GM12878 (cell line): ENCODE results near the gene EDC4. TPM values are rescaled to one million over a fixed set of nuclear protein-coding genes. Genes with fewer than 3 reads are reported as not detected.

Source experiments
- ATAC-seq: fragments of 200-7000 bp; cut with Tn5 transposase; 3 replicates; pipeline ENCODE4 v1.9.1; 2020; ENCODE audit warnings: mild to moderate bottlenecking, moderate library complexity
- BruUV-seq: library from RNA; stranded (reverse); fragments of 400-500 nt; replicated peaks from 2 replicates; lab custom pipeline; 2021; lab: Mats Ljungman, UMichigan
- CTCF ChIA-PET: fragments of 300-600 bp; sonication (Branson Sonifier 250); formaldehyde crosslinking; extraction: SDS; loops from one replicate; lab custom pipeline; 2021; ENCODE audit warnings: inconsistent platforms; lab: Yijun Ruan, JAX
- POLR2A ChIA-PET: fragments of 350-600 bp; formaldehyde crosslinking; extraction: SDS; loops from one replicate; lab custom pipeline; 2021; ENCODE audit warnings: inconsistent platforms; lab: Charles Lee
- RAD21 ChIA-PET: fragments of 300-600 bp; sonication (Branson Sonifier 250); formaldehyde crosslinking; loops from one replicate; lab custom pipeline; 2023; ENCODE audit warnings: antibody characterized with exemption; ENCODE audit not compliant: unreplicated experiment; lab: Charles Lee
- SMC1A ChIA-PET: fragments of 300-600 bp; sonication (Branson Sonifier 250); formaldehyde crosslinking; loops from one replicate; lab custom pipeline; 2023; ENCODE audit not compliant: unreplicated experiment, uncharacterized antibody; lab: Charles Lee
- DNase-seq: peaks from one replicate; pipeline ENCODE4 v3.0.0-alpha.2; 2011; ENCODE audit warnings: low read depth, low spot score
- FAIRE-seq: peaks from 3 replicates; lab custom pipeline; 2011; peaks lifted over from hg19 to GRCh38; lab: Jason Lieb, UNC
- H2AFZ ChIP-seq: 2 replicates; pipeline ENCODE4 v1.6.0; 2011; ENCODE audit warnings: low read depth, low read length, control low read depth; ENCODE audit not compliant: control insufficient read depth
- H3K27ac ChIP-seq: 2 replicates; pipeline ENCODE4 v1.5.1; 2011; ENCODE audit warnings: control low read depth; ENCODE audit not compliant: control insufficient read depth, insufficient read depth
- H3K27me3 ChIP-seq, 2 experiments: replicated peaks in 1 of 2; 2 replicates each; pipeline versions ENCODE4 v1.6.0 to v1.6.1; 2011; ENCODE audit warnings: low read length in 1 of 2; ENCODE audit not compliant: control insufficient read depth in 2 of 2, insufficient read depth in 2 of 2
- H3K36me3 ChIP-seq, 2 experiments: 2 replicates each; pipeline ENCODE4 v1.5.1; 2011; ENCODE audit warnings: low read length in 1 of 2; ENCODE audit not compliant: control insufficient read depth in 2 of 2, insufficient read depth in 2 of 2
- H3K4me1 ChIP-seq: 2 replicates; pipeline ENCODE4 v1.6.1; 2011; ENCODE audit warnings: mild to moderate bottlenecking, low read length, moderate library complexity, mixed read lengths; ENCODE audit not compliant: control insufficient read depth, insufficient read depth
- H3K4me2 ChIP-seq: 2 replicates; pipeline ENCODE4 v1.6.0; 2011; ENCODE audit warnings: control low read depth; ENCODE audit not compliant: control insufficient read depth, insufficient read depth
- H3K4me3 ChIP-seq: fragments of 200-600 bp; sonication (generic); 2 replicates; pipeline ENCODE4 v1.5.1; 2016
- H3K79me2 ChIP-seq: 2 replicates; pipeline ENCODE4 v1.6.0; 2011; ENCODE audit warnings: low read length; ENCODE audit not compliant: control insufficient read depth, insufficient read depth
- H3K9ac ChIP-seq: 2 replicates; pipeline ENCODE4 v1.8.0; 2011; ENCODE audit warnings: low read length, control low read depth, mixed read lengths; ENCODE audit not compliant: control insufficient read depth, insufficient read depth
- H3K9me3 ChIP-seq: replicated peaks from 3 replicates; pipeline ENCODE4 v1.5.1; 2011; ENCODE audit warnings: mild to moderate bottlenecking, low read length; ENCODE audit not compliant: control insufficient read depth, insufficient read depth
- H4K20me1 ChIP-seq: 2 replicates; pipeline ENCODE4 v1.6.0; 2011; ENCODE audit not compliant: control insufficient read depth, insufficient read depth
- BCL3 ChIP-seq: IDR thresholded peaks from 2 replicates; pipeline ENCODE4 v1.6.1; 2011; ENCODE audit warnings: borderline replicate concordance, low read depth, mild to moderate bottlenecking, moderate library complexity, low read length; ENCODE audit not compliant: insufficient read depth, poor library complexity, severe bottlenecking
- BCLAF1 ChIP-seq: fragments of 450-650 bp; IDR thresholded peaks from 2 replicates; pipeline ENCODE4 v1.6.1; 2017; ENCODE audit warnings: antibody characterized with exemption, mild to moderate bottlenecking, moderate library complexity
- CUX1 ChIP-seq: IDR thresholded peaks from 2 replicates; pipeline ENCODE4 v1.6.1; 2012; ENCODE audit warnings: improper control_type of control experiment, low read depth, low read length; ENCODE audit not compliant: insufficient replicate concordance
- EGR1 ChIP-seq, 2 experiments: IDR thresholded peaks; 1 replicate in 1 of 2; 2 replicates in 1 of 2; pipeline ENCODE4 v1.6.1; 2011 to 2012; ENCODE audit warnings: low read depth in 2 of 2, low read length in 2 of 2, borderline replicate concordance in 1 of 2, mild to moderate bottlenecking in 1 of 2, moderate library complexity in 1 of 2
- HSF1 ChIP-seq: fragments of 150-350 bp; IDR thresholded peaks from 2 replicates; pipeline ENCODE4 v1.6.1; 2014; ENCODE audit warnings: mild to moderate bottlenecking, low read depth, low read length
- PKNOX1 ChIP-seq: fragments of 450-650 bp; IDR thresholded peaks from 2 replicates; pipeline ENCODE4 v1.6.1; 2016; ENCODE audit warnings: mild to moderate bottlenecking
- RAD51 ChIP-seq: fragments of 450-650 bp; IDR thresholded peaks from 2 replicates; pipeline ENCODE4 v1.6.1; 2016; ENCODE audit warnings: moderate library complexity, mild to moderate bottlenecking, inconsistent platforms
- SMC3 ChIP-seq: IDR thresholded peaks from 2 replicates; pipeline ENCODE4 v1.6.1; 2011; ENCODE audit warnings: low read length, improper control_type of control experiment, borderline replicate concordance
- ZNF622 ChIP-seq: fragments of 450-650 bp; IDR thresholded peaks from 2 replicates; pipeline ENCODE4 v1.6.1; 2017; ENCODE audit warnings: mild to moderate bottlenecking, inconsistent platforms
- WGBS: methylation state at CpG from one replicate; pipeline ENCODE4 v1.1.6; 2016; ENCODE audit warnings: low lambda C conversion rate; ENCODE audit not compliant: insufficient replicate concordance, insufficient coverage; ENCODE audit errors: missing lambda C conversion rate; 5-methylcytosine and 5-hydroxymethylcytosine counted together
- in situ Hi-C: fragments of 300-500 bp; cut with MboI; formaldehyde crosslinking; loops from 9 replicates; pipeline ENCODE4 v1.14.3; 2018; ENCODE audit warnings: mixed read lengths
- intact Hi-C: fragments of 100-400 bp; cut with micrococcal nuclease; formaldehyde crosslinking; loops from one replicate; pipeline ENCODE4 v1.14.2; 2022; ENCODE audit not compliant: unreplicated experiment
- polyA plus RNA-seq, 11 experiments: library from polyadenylated mRNA; depleted of rRNA in 4 of 11; unstranded in 6 of 11; stranded (reverse) in 5 of 11; fragments of >200 nt; fragmentation: Nextera tagmentation in 4 of 11; fragmentation: Illumina TruSeq in 1 of 11; extraction: Ambion mirVana in 4 of 11; extraction: Trizol in 1 of 11; gene quantifications; 1 replicate in 1 of 11; 2 replicates in 10 of 11; pipeline versions ENCODE4 v1.2.1 to v1.2.3, GENCODE V29; 2011 to 2016; ENCODE audit warnings: inconsistent platforms in 2 of 11, missing spikeins in 2 of 11, low read depth in 1 of 11
- total RNA-seq, 4 experiments: library from RNA; depleted of rRNA in 3 of 4; stranded (reverse); fragments of >200 nt in 3 of 4; fragmentation: Illumina TruSeq in 1 of 4; extraction: Trizol in 1 of 4; gene quantifications; 2 replicates each; pipeline versions ENCODE4 v1.2.1 to v1.2.3, GENCODE V29; 2013 to 2021

Gene EDC4
- total and polyA plus RNA-seq, 10 of the 15 experiments (the other 5 are each of a cell fraction or from before 2014, with no cell fraction given), result 1.2 to 86.0 (median 53.4) TPM

- POLR2A ChIA-PET, result interaction anchor here (0.6 to 1.7 kb wide), 3 partner anchors 29 to 89 kb away, joined by 4 to 5 read pairs (median 4); partner anchors contain the start of gene PSMB10
- no peak for FAIRE-seq
- no peak for TF ChIP-seq RAD51
- TF ChIP-seq ZNF622, result no peak
- no peak for TF ChIP-seq SMC3
- no peak for TF ChIP-seq CUX1
- no peak for TF ChIP-seq BCL3
- no peak for TF ChIP-seq PKNOX1
- TF ChIP-seq EGR1 (IDR thresholded peaks at IDR 0.05; ENCODE audit: borderline replicate concordance in 1 of 2, low read depth in 2 of 2, low read length in 2 of 2), result no peak
- no peak for TF ChIP-seq BCLAF1
- TF ChIP-seq HSF1, result no peak
Measured at GRCh38 chr16:67874372-67874771, 1.5 kb downstream of the EDC4 start.

More at GRCh38 chr16:67874372-67874771, 1.5 kb downstream of the EDC4 start:
- peaks cover 28% of the 10 kb centered on the region for H3K79me2 ChIP-seq
- no peaks in the 10 kb centered on the region for H3K9me3 ChIP-seq
- H3K27me3 ChIP-seq, result no peaks in the 10 kb centered on the region
- RAD21 ChIA-PET, result interaction anchor here (1.6 kb wide), 1 partner anchor 19 kb away, joined by 3 read pairs; the partner anchor contains the start of gene PSKH1
- WGBS, result 54% methylated on average over 3 of the region's 3 CpGs
- in situ Hi-C loops, result no loop called here
- SMC1A ChIA-PET, result interaction anchor here (1.0 to 1.2 kb wide), 3 partner anchors 19 to 58 kb away, joined by 3 read pairs; no protein-coding TSS in a partner anchor
- DNase-seq, result no peak
- H3K4me2 ChIP-seq, result peak overlapping the region; percentile 94
- BruUV-seq, result no TSS peak
- peaks cover 4% of the 10 kb centered on the region for H4K20me1 ChIP-seq
- CTCF ChIA-PET, result interaction anchor here (1.3 to 4.1 kb wide), 2 partner anchors 11 to 68 kb away, joined by 3 to 39 read pairs; partner anchors contain the start of gene NRN1L
- ATAC-seq, result no peak
- H3K4me1 ChIP-seq, result peaks cover 10% of the 10 kb centered on the region
- no peak overlapping the region for H2AFZ ChIP-seq
- peak overlapping the region; percentile 96; the same call in 1 of the 2 replicates for H3K9ac ChIP-seq
- peak overlapping the region; percentile 92 for H3K4me3 ChIP-seq
- no peak overlapping the region for H3K27ac ChIP-seq
- H3K36me3 ChIP-seq, result peaks cover 17 to 31% of the 10 kb centered on the region in 2 experiments; a peak in 3 of 4 replicates
- intact Hi-C loops, result no loop called here
